ENCODE data around the gene IBA57. TPM values are rescaled to one million over a fixed set of nuclear protein-coding genes. Genes with fewer than 3 reads are reported as not detected.

Gene IBA57
- total and polyA plus RNA-seq, 2 of the 8 experiments (the other 6 are each of a cell fraction or from before 2014, with no cell fraction given) = 2.6 to 5.9 TPM

DNA sequence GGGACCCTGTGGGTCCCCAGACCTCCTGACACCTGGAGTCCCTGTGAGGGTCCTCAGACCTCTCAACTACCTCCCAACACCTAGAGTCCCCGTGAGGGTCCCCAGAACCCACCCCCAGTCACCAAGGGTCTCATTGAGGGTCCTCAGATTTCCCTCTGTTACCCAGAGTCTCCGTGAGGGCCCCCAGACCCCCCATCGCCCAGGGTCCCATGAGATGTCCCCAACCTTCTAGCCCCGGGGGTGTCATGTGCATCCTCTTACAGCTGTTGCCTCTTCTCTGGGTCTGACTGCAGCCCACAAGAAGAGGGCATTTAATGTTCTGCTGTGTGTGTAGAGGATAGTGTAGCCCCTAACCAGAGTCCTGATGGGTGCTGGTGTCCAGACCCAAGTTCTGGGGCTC, 17.8 kb upstream of the IBA57 start:
- Histone ChIP-seq H2AFZ (ENCODE audit: low read length) (no peak overlapping the region), H3K9me3 (ENCODE audit: insufficient read depth in 2 of 2, low read depth in 1 of 2, low read length in 1 of 2) (no peaks in the 10 kb centered on the region), H4K20me1 (replicated peaks in 1 of 2; ENCODE audit: control insufficient read depth in 1 of 2, insufficient read depth in 2 of 2, low read length in 2 of 2) (peaks cover 8 to 20% of the 10 kb centered on the region in 2 experiments), H4K8ac (ENCODE audit: extremely low read depth, insufficient read depth, low read length) (no peak overlapping the region), H3K9ac (replicated peaks in 1 of 4; ENCODE audit: extremely low read depth in 1 of 4, low read depth in 3 of 4, low read length in 3 of 4) (no peak overlapping the region), H3K14ac (ENCODE audit: insufficient read length) (no peak overlapping the region), H3K79me1 (ENCODE audit: low read depth, low read length) (peaks cover 10% of the 10 kb centered on the region), H3K4ac (replicated peaks; ENCODE audit: insufficient read length, low read depth, low read length) (no peak overlapping the region), H3K27me3 (replicated peaks in 1 of 4; ENCODE audit: control insufficient read depth in 3 of 4, extremely low read depth in 1 of 4, insufficient read depth in 3 of 4, low read length in 3 of 4) (no peaks in the 10 kb centered on the region), H3K56ac (replicated peaks; ENCODE audit: insufficient read length, low read depth, low read length) (no peak overlapping the region), H3K4me1 (replicated peaks in 1 of 4; ENCODE audit: control insufficient read depth in 3 of 4, insufficient read depth in 4 of 4, low read length in 3 of 4) (peaks cover 0 to 10% (median 4%) of the 10 kb centered on the region in 4 experiments; a peak in 1 of 7 replicates), H3K4me3 (ENCODE audit: extremely low read depth in 1 of 4, insufficient read depth in 2 of 4, low read depth in 3 of 4, low read length in 4 of 4) (no peak overlapping the region), H3K27ac (ENCODE audit: low read depth, low read length) (no peak overlapping the region), H3K79me2 (ENCODE audit: control insufficient read depth in 1 of 2, insufficient read depth in 2 of 2, low read length in 2 of 2) (peaks cover 0 to 21% of the 10 kb centered on the region in 2 experiments; a peak in 3 of 4 replicates), H4K5ac (ENCODE audit: insufficient read length, low read depth, low read length) (no peak overlapping the region), H3K36me3 (ENCODE audit: control insufficient read depth in 2 of 4, insufficient read depth in 4 of 4, low read length in 3 of 4) (no peaks in the 10 kb centered on the region), H2BK12ac (ENCODE audit: low read depth, low read length) (no peak overlapping the region), H3K23ac (ENCODE audit: insufficient read length) (no peak overlapping the region), H2BK20ac (ENCODE audit: low read length) (no peak overlapping the region), H2BK15ac (ENCODE audit: low read length) (no peak overlapping the region), H2AK5ac (ENCODE audit: low read depth, low read length) (no peak overlapping the region), H3K4me2 (ENCODE audit: insufficient read depth in 1 of 2, low read depth in 2 of 2, low read length in 2 of 2) (no peak overlapping the region), H3K18ac (ENCODE audit: extremely low read depth, low read length) (no peak overlapping the region), H2BK5ac (ENCODE audit: low read depth, low read length) (no peak overlapping the region), H4K91ac (replicated peaks; ENCODE audit: insufficient read length, low read length) (no peak overlapping the region), H3K23me2 (ENCODE audit: low read depth, low read length) (no peaks in the 10 kb centered on the region; the same call in 1 of the 2 replicates), H2BK120ac (replicated peaks; ENCODE audit: low read depth, low read length) (no peak overlapping the region)
- DNase-seq (ENCODE audit: low read depth in 1 of 2, low spot score in 2 of 2) = no peak
- FAIRE-seq = no peak
- CTCF ChIA-PET (ENCODE audit: partially characterized antibody) = interaction anchor here (1.1 to 2.0 kb wide), 2 partner anchors 15 to 27 kb away, joined by 4 to 7 read pairs; no protein-coding TSS in a partner anchor
- 85% methylated on average over 4 of the region's 4 CpGs; no CpG with 5 or more reads in 1 of the 2 experiments for WGBS, 2 experiments (ENCODE audit: extremely low coverage in 1 of 2, insufficient coverage in 1 of 2, insufficient read length in 1 of 2, insufficient replicate concordance in 2 of 2, low coverage in 1 of 2, low lambda C conversion rate in 2 of 2, missing lambda C conversion rate in 1 of 2)
- POLR2A ChIA-PET (ENCODE audit: partially characterized antibody) = interaction anchor here (0.9 to 1.0 kb wide), 2 partner anchors 21 to 44 kb away, joined by 3 read pairs; partner anchors contain the start of gene C1orf35
- TF ChIP-seq KDM5A (IDR thresholded peaks at IDR 0.05; ENCODE audit: low read length) = no peak
- TF ChIP-seq BCL11A (IDR thresholded peaks at IDR 0.05; ENCODE audit: low read depth in 2 of 2, low read length in 2 of 2) = no peak
- no peak for TF ChIP-seq ZNF274 (IDR thresholded peaks at IDR 0.05; ENCODE audit: borderline replicate concordance, extremely low read depth, low read length)
- TF ChIP-seq EP300 (IDR thresholded peaks at IDR 0.05; ENCODE audit: borderline replicate concordance in 1 of 2, low read depth in 2 of 2, low read length in 2 of 2) = no peak
- no peak for TF ChIP-seq RFX5 (IDR thresholded peaks at IDR 0.05; ENCODE audit: borderline replicate concordance, low read depth, low read length)
- TF ChIP-seq, protein P1, sequence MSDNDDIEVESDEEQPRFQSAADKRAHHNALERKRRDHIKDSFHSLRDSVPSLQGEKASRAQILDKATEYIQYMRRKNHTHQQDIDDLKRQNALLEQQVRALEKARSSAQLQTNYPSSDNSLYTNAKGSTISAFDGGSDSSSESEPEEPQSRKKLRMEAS (IDR thresholded peaks at IDR 0.05) = no peak
- no peak for TF ChIP-seq JUND (IDR thresholded peaks at IDR 0.05; ENCODE audit: low read length)
- no peak for TF ChIP-seq PHF8 (conservative IDR thresholded peaks at IDR 0.05; ENCODE audit: low read depth, low read length)
- TF ChIP-seq TCF12 (IDR thresholded peaks at IDR 0.05; ENCODE audit: low read depth, low read length) = no peak
- no peak for TF ChIP-seq CEBPB (IDR thresholded peaks at IDR 0.05; ENCODE audit: low read depth, low read length)
- no peak for TF ChIP-seq KDM4A (IDR thresholded peaks at IDR 0.05; ENCODE audit: low read depth, low read length, severe bottlenecking)
- no peak for TF ChIP-seq NANOG (IDR thresholded peaks at IDR 0.05; ENCODE audit: insufficient read depth, low read depth, low read length, poor library complexity, severe bottlenecking)
- no peak for TF ChIP-seq SAP30 (IDR thresholded peaks at IDR 0.05; ENCODE audit: insufficient read depth, insufficient replicate concordance, low read length)
